Osteocyte (in vitro differentiated cells): ENCODE results near the gene AP3M1. TPM values are rescaled to one million over a fixed set of nuclear protein-coding genes. Genes with fewer than 3 reads are reported as not detected.

Source experiments
- DNase-seq: peaks from one replicate; pipeline ENCODE4 v3.0.0; 2021; ENCODE audit warnings: mixed read lengths; ENCODE audit not compliant: unreplicated experiment; ENCODE audit errors: extremely low spot score
- H3K27ac Mint-ChIP-seq: one replicate; pipeline ENCODE4 v1.8.0; 2021; ENCODE audit warnings: mild to moderate bottlenecking, mixed read lengths; ENCODE audit not compliant: unreplicated experiment
- H3K27me3 Mint-ChIP-seq: one replicate; pipeline ENCODE4 v1.8.0; 2021; ENCODE audit warnings: mixed read lengths; ENCODE audit not compliant: unreplicated experiment
- H3K36me3 Mint-ChIP-seq: one replicate; pipeline ENCODE4 v1.8.0; 2021; ENCODE audit warnings: mixed read lengths; ENCODE audit not compliant: unreplicated experiment
- H3K4me1 Mint-ChIP-seq: one replicate; pipeline ENCODE4 v1.8.0; 2021; ENCODE audit warnings: mixed read lengths; ENCODE audit not compliant: unreplicated experiment
- H3K4me3 Mint-ChIP-seq: one replicate; pipeline ENCODE4 v1.8.0; 2021; ENCODE audit warnings: mild to moderate bottlenecking, moderate library complexity, mixed read lengths; ENCODE audit not compliant: unreplicated experiment
- H3K9me3 Mint-ChIP-seq: one replicate; pipeline ENCODE4 v1.8.0; 2021; ENCODE audit warnings: mixed read lengths; ENCODE audit not compliant: unreplicated experiment
- total RNA-seq: library from RNA; stranded (reverse); gene quantifications from 2 replicates; pipeline ENCODE4 v1.2.1, GENCODE V29; 2021
- TF ChIP-seq, protein P1 (sequence below): fragments of 200-600 bp; sonication (generic); IDR thresholded peaks from 2 replicates; pipeline ENCODE4 v1.5.0; 2021; ENCODE audit warnings: antibody characterized with exemption, mild to moderate bottlenecking, moderate library complexity

AP3M1 gene
- total RNA-seq, 1 donor from 2014 or later = 39.6 TPM

DNA sequence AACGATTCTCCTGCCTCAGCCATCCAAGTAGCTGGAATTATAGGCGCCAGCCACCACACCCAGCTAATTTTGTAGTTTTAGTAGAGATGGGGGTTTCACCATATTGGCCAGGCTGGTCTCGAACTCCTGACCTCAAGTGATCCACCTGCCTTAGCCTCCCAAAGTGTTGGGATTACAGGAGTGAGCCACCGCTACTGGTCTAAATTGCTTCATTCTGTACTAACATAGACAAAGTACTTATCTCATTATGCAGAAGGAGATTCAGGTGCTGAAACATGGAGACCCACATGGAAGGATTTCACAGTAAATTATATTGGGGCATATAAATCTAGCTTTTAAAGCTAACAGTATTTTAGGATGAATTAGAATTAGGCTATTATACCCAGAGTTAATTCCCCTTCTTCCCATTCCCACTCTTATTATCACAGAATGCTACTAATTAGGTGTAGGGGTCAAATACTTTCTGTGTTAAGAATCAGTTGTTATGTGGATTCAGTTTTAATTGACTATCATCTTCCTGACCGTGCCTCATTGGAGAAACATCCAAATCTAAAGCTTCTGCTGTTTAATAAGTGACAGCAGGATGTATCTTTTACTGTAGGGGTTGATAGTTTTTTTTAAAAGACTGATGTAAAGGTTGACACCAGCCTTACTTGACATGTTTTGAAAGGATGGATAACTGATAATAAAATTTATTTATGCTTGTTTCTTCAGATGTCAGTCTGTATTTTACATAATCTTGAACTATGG is 27.6 kb upstream of the AP3M1 start:
- Mint-ChIP-seq H3K27me3 (no peaks in the 10 kb centered on the region), H3K9me3 (no peaks in the 10 kb centered on the region), H3K36me3 (no peaks in the 10 kb centered on the region), H3K4me1 (peaks cover 52% of the 10 kb centered on the region), H3K4me3 (peak overlapping the region; percentile 35), H3K27ac (peak overlapping the region; percentile 12)
- TF ChIP-seq, protein P1, sequence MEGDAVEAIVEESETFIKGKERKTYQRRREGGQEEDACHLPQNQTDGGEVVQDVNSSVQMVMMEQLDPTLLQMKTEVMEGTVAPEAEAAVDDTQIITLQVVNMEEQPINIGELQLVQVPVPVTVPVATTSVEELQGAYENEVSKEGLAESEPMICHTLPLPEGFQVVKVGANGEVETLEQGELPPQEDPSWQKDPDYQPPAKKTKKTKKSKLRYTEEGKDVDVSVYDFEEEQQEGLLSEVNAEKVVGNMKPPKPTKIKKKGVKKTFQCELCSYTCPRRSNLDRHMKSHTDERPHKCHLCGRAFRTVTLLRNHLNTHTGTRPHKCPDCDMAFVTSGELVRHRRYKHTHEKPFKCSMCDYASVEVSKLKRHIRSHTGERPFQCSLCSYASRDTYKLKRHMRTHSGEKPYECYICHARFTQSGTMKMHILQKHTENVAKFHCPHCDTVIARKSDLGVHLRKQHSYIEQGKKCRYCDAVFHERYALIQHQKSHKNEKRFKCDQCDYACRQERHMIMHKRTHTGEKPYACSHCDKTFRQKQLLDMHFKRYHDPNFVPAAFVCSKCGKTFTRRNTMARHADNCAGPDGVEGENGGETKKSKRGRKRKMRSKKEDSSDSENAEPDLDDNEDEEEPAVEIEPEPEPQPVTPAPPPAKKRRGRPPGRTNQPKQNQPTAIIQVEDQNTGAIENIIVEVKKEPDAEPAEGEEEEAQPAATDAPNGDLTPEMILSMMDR = no peak
- no peak for DNase-seq

DNA sequence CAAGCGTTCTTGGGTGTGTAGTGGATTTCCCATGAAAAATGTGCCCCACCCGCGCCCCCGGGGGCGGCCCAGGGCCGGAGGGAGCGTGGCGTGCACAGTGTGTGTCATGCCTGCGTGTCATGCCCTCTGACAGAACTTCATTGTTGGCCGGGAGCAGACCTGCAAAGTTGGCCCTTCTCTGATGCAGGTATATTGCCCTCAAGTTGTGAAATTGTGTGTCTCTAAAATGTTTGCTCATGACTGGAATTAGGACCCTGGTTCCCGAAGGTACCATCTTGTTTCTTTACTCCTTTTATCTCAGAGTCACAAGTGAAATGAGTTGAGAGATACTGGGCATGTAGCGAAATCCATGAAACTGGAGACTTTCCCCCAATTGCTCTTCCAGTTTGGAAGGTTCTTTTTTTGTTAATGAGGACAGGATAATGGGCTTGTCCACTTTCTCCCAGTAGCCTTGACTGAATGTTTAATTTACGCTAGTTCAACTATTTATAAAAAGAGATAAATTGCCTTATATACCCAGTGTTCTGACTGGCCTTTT is 26.6 kb upstream of the AP3M1 start:
- peak overlapping the region; percentile 97 for H3K27ac Mint-ChIP-seq
- DNase-seq = no peak

DNA sequence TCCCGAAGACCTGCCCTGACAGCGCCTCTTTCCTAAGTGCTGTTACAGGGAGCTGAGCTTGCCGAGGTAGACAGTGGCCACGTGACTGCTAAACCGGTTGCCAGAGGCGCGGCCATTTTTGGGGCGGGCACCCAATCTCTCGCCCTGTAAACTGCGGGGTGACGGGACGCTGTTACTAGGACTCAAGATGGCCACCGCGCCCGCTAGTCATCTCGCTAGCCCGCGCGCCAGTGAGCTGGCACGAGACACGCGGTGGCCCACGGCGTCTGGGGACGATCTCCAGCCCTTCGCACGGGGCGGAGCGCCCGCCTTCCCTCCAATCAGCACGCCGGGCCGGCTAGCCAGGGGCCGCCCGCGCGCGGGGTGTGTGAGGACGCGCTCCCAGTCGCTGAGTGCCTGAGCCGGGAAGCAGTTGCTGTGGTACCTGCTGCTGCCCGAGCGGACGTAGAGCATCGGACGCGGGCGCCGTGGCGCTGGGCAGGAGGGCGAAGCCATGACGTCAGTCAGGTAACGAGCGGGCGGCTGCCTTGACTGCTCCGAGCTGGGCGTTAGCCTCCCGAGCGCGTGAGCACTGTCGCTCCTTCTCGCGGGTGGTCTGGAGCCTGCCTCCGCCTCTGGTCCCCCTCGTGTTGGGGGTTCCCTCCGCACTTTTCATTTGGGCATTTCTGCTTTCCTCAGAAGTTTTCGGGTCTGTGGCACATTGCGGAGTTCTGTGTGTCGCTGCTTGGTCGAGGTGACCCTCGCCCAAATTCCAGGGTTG is 25.9 kb upstream of the AP3M1 start:
- Mint-ChIP-seq H3K9me3 (no peaks in the 10 kb centered on the region), H3K4me3 (peak overlapping the region; percentile 89), H3K27ac (peak overlapping the region; percentile 97), H3K4me1 (peaks cover 44% of the 10 kb centered on the region), H3K36me3 (no peaks in the 10 kb centered on the region), H3K27me3 (no peaks in the 10 kb centered on the region)
- peak; percentile 97 for DNase-seq
- TF ChIP-seq, protein P1 = no peak

More for the DNA sequence above, 26.6 kb upstream of the AP3M1 start:
- TF ChIP-seq, protein P1 = no peak
- no peaks in the 10 kb centered on the region for H3K9me3 Mint-ChIP-seq
- no peaks in the 10 kb centered on the region for H3K27me3 Mint-ChIP-seq
- H3K4me3 Mint-ChIP-seq = peak overlapping the region; percentile 89
- H3K4me1 Mint-ChIP-seq = peaks cover 50% of the 10 kb centered on the region
- no peaks in the 10 kb centered on the region for H3K36me3 Mint-ChIP-seq

DNA sequence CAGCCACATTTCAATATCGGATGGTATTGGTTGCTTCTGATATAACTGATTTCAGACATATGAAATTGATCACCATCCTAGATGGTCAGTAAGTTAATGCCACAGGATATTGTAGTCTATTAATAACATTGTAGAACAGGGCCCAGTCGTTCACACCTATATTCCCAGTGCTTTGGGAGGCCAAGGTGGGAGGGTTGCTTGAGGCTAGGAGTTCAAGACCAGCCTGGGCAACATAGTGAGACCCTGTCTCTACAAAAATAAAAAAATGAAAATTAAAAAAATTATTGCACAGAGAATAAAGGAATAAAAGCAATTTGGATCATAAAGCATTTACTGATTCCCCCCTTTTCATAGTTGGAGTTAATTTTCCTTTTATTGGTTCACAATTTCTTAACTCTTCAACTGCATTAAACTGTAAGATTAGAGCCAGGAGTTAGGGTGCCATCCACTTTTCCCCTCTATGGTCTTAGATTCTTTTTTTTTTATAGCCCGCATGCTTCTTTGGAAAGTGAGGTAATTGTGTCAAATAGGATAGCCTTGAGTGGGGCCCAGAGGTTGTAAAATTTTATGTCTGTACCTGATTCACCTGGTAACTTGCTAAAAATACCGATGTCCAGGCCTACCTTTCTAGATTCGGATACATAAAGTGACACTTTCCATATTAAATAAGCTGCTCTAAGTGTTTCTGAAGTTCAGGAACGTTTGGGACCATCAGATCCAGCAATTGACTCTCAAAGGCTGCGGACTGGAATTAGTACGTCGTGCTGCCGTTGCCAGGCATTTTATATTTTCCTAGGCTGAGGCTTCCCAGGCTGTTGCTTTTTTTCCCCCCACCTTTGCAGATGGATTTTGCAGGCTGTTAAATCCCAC is 25.1 kb upstream of the AP3M1 start:
- no peaks in the 10 kb centered on the region for H3K9me3 Mint-ChIP-seq
- TF ChIP-seq, protein P1 = no peak
- no peaks in the 10 kb centered on the region for H3K27me3 Mint-ChIP-seq
- peak overlapping the region; percentile 97 for H3K27ac Mint-ChIP-seq
- DNase-seq = no peak
- H3K36me3 Mint-ChIP-seq = no peaks in the 10 kb centered on the region
- peak overlapping the region; percentile 89 for H3K4me3 Mint-ChIP-seq
- peaks cover 38% of the 10 kb centered on the region for H3K4me1 Mint-ChIP-seq
